GM12873 (cell line): ENCODE measurements around the gene NET1.

Experiments used
- TF ChIP-seq, protein P1 (sequence below): IDR thresholded peaks from 2 replicates; pipeline ENCODE4 v1.5.1; 2012; ENCODE audit warnings: low read depth, mild to moderate bottlenecking, moderate library complexity, low read length, control low read depth; ENCODE audit not compliant: insufficient read depth; ENCODE audit errors: missing control alignments

NET1 gene

DNA sequence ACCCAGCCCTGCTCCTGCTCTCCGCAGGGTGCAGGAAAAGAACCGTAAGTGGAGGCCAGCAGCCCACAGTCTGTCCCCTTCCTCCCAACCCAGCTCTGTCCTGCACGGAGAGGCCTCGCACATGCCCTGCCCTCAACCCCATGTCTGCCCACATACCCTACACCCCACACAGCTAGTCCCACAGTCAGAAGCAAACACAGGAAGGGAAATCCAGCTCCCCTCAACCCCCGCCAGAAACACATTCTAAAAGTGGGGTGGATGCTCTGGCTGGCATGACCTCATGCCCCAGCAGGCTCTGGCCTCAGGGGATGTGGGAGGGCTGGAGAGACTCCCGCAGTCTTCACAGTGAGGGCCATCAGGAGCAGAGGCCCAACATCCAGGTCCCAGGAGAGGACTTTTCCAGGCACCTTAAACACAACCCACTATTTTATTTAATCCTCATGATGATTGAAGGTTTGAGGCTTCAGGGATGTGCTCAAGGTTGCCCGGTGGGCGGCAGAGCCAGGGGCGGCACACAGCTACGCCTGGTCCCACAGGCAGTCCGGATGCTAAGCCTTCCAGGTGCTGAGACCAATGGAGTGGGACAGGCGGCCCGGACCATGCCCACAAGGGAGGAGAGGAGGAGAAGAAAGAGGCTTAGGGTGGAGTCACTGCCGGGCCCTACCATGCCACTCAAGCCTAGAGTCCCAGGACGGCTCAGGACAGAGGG is 57.1 kb downstream of the NET1 start:
- TF ChIP-seq, protein P1, sequence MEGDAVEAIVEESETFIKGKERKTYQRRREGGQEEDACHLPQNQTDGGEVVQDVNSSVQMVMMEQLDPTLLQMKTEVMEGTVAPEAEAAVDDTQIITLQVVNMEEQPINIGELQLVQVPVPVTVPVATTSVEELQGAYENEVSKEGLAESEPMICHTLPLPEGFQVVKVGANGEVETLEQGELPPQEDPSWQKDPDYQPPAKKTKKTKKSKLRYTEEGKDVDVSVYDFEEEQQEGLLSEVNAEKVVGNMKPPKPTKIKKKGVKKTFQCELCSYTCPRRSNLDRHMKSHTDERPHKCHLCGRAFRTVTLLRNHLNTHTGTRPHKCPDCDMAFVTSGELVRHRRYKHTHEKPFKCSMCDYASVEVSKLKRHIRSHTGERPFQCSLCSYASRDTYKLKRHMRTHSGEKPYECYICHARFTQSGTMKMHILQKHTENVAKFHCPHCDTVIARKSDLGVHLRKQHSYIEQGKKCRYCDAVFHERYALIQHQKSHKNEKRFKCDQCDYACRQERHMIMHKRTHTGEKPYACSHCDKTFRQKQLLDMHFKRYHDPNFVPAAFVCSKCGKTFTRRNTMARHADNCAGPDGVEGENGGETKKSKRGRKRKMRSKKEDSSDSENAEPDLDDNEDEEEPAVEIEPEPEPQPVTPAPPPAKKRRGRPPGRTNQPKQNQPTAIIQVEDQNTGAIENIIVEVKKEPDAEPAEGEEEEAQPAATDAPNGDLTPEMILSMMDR = no peak

DNA sequence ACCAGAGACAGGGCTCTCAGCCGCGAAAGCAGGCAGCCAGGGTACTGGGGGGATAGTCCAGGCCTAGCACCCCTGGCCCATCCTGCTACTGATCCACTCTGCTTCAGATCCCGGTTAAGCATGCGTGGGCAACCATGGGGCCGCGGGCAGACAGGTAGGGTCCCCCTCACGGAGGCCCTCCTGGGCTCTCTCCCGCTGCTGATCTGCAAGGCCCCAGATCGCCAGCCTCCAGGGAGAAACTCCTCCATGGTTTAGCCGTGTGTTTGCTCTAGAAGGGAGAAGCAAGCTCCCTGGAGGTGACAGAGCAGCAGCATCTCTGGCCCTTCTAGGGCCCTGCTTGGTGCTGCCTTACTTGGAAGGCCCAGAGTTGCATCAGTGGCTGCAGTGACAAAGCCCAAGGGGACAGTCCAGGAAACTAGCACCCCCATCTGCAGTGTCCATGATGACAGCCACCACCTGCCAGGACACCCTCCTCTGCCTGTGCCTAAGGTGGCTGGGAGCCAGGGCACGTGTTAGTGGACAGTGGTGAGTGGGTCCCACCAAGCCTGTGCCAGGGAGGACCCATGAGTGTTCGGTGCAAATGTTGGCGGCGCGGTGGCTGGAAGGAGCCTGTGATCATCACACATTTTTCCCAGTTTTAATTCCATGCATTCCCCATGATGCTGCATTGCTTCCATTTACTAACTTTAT is 57.9 kb downstream of the NET1 start:
- TF ChIP-seq, protein P1 = no peak

DNA sequence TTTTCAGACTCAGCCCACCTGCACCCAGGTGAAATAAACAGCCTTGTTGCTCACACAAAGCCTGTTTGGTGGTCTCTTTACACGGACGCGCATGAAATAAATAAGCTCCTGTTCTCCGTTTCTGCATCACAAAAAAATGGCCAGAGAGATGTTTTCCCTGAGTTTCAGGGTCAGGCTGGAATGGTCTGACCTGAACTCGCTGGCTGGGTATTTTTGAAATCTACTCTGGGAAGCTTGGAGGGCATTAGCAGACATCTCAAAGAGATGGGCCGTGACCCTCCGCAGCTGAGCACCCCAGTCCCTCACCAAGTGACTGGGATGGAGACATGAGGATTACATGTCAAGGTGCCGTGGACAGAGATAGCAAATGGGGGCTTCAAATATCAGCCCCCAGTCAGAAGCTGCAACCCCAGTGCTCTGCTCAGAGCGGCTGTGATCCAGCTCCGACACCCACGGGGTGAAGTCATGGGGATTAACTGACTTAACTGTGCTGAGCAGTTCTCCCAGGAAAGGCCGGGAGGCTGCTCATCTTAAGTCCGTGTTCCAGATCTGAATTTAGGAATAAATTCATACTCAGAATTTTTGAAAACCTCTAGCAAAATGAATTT is 64.7 kb downstream of the NET1 start:
- TF ChIP-seq, protein P1 = no peak

DNA sequence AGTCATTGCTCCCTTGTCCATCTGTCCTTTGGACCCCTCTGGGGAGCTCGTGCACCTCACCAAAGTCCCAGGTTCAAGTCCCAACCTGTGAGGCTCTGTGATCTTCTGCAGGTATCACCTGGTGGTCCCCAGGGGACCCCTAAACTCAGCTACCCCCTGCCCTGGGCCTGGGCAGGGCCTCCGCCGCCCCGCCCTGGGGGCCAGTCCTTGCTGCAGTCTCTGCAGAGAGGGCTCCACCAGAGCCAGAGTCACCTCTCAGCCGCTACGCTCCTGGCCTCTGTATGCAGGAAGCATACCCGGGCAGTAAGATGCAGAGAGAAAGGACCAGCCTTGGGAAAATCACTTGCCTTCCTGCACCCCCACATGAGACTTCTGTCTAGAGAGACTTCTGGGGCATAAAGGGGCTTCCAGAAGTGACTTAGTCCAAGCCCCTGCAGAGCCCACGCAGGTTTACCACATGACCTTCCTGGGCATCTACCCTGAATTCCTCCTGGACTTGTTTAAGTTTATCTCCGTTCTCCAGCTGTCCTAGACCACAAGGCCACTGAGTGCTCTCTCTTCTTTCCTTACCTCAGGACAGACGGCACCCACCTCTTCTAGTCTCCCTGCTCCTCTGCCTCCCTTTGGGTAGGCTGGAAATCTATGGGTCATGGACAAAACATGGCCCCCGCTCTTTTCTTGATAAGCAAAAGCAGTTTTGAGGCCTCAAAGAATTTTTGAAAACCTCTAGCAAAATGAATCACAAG is 65.8 kb downstream of the NET1 start:
- TF ChIP-seq, protein P1 = no peak

DNA sequence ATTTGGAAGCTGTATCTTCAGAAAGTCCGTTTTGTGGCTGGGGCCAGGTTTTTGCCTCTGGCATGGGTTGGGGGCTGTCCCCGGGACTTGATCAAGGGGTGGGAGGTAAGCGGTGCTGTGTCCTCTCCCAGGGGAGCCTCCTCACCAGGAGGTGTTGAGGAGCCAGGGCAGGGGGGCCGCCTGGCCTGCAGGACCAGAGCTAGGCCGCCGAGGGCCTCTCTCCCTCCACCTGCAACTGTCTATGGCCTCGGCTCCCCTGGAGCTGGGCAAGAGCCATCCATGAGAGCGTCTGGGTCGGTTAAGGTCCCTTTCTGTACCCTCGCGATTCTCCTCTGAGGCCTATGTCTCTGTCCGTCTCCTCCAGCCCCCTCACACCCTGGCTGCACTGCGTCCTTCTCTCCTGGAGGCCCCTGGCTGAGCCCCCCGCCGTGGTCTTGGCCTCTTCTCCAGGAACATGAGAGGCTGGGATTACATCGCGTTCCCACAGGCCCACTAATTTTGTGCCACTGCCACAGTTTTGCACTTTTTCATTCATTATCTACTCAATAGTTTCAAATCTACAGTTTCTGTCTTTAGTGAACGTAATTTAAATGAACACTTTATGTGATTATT is 66.4 kb downstream of the NET1 start:
- TF ChIP-seq, protein P1 = no peak

DNA sequence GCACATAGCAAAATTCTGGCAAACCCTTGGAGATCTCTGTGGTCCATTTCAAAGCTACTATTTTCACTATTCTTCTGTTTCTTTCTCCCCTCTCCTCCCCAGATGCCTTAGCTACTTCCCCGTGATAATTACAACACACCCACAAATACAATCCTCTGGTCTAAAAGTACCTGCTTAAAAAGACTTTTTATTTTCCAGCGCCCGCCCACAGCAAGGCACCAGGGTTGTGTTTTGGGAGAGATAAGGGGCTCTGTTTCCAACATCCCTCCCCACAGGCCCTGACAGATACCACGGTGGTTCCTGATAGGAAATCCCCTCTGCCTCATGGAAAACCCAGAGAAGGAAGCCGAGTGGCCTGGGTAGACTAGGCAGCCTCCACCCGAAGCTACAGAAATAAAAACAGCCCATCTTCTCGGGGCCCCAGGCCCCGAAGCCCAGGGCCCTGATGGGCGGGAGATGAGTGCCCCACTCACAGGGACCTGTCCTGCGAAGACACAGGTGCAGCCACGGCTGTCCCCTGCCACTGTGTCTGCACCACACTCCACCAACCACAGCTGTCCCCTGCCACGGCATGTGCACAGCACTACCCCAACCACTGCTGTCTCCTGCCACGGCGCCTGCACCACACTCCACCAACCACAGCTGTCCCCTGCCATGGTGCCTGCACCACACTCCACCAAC is 67.3 kb downstream of the NET1 start:
- TF ChIP-seq, protein P1 = no peak
